ENCODE results near the gene KCNK18. TPM values are rescaled to one million over a fixed set of nuclear protein-coding genes. Genes with fewer than 3 reads are reported as not detected.

Gene KCNK18
- total and polyA plus RNA-seq, 2 of the 8 experiments (the other 6 are each of a cell fraction or from before 2014, with no cell fraction given), result not detected

GRCh38 chr10:117170244-117170643 is 27.0 kb upstream of the KCNK18 start:
- Histone ChIP-seq H3K4me1 (replicated peaks in 1 of 4; ENCODE audit: control insufficient read depth in 3 of 4, insufficient read depth in 4 of 4, low read length in 3 of 4) (peaks cover 0 to 23% (median 10%) of the 10 kb centered on the region in 4 experiments; a peak in 6 of 7 replicates), H2BK12ac (ENCODE audit: low read depth, low read length) (no peak overlapping the region), H3K27me3 (replicated peaks in 1 of 4; ENCODE audit: control insufficient read depth in 3 of 4, extremely low read depth in 1 of 4, insufficient read depth in 3 of 4, low read length in 3 of 4) (peaks cover 61 to 93% (median 86%) of the 10 kb centered on the region in 4 experiments), H3K79me1 (ENCODE audit: low read depth, low read length) (no peaks in the 10 kb centered on the region), H2BK15ac (ENCODE audit: low read length) (no peak overlapping the region), H3K56ac (replicated peaks; ENCODE audit: insufficient read length, low read depth, low read length) (no peak overlapping the region), H3K4me2 (ENCODE audit: insufficient read depth in 1 of 2, low read depth in 2 of 2, low read length in 2 of 2) (no peak overlapping the region), H3K18ac (ENCODE audit: extremely low read depth, low read length) (no peak overlapping the region), H2BK5ac (ENCODE audit: low read depth, low read length) (no peak overlapping the region), H2BK20ac (ENCODE audit: low read length) (no peak overlapping the region), H2AK5ac (ENCODE audit: low read depth, low read length) (no peak overlapping the region), H3K4me3 (ENCODE audit: extremely low read depth in 1 of 4, insufficient read depth in 2 of 4, low read depth in 3 of 4, low read length in 4 of 4) (no peak overlapping the region), H4K20me1 (replicated peaks in 1 of 2; ENCODE audit: control insufficient read depth in 1 of 2, insufficient read depth in 2 of 2, low read length in 2 of 2) (peaks cover 13 to 18% of the 10 kb centered on the region in 2 experiments), H3K9me3 (ENCODE audit: insufficient read depth in 2 of 2, low read depth in 1 of 2, low read length in 1 of 2) (no peaks in the 10 kb centered on the region), H3K36me3 (ENCODE audit: control insufficient read depth in 2 of 4, insufficient read depth in 4 of 4, low read length in 3 of 4) (0 out of 8 replicates have a peak, but pooled peaks cover 0 to 3% (median 0%) of the 10 kb centered on the region in 4 experiments), H3K4ac (replicated peaks; ENCODE audit: insufficient read length, low read depth, low read length) (no peak overlapping the region), H4K5ac (ENCODE audit: insufficient read length, low read depth, low read length) (no peak overlapping the region), H3K79me2 (ENCODE audit: control insufficient read depth in 1 of 2, insufficient read depth in 2 of 2, low read length in 2 of 2) (no peaks in the 10 kb centered on the region), H3K9ac (replicated peaks in 1 of 4; ENCODE audit: extremely low read depth in 1 of 4, low read depth in 3 of 4, low read length in 3 of 4) (no peak overlapping the region), H4K8ac (ENCODE audit: extremely low read depth, insufficient read depth, low read length) (no peak overlapping the region), H3K14ac (ENCODE audit: insufficient read length) (no peak overlapping the region), H3K23ac (ENCODE audit: insufficient read length) (no peak overlapping the region), H4K91ac (replicated peaks; ENCODE audit: insufficient read length, low read length) (no peak overlapping the region), H3K27ac (ENCODE audit: low read depth, low read length) (no peak overlapping the region), H3K23me2 (ENCODE audit: low read depth, low read length) (peaks cover 9% of the 10 kb centered on the region), H2BK120ac (replicated peaks; ENCODE audit: low read depth, low read length) (no peak overlapping the region), H2AFZ (ENCODE audit: low read length) (no peak overlapping the region)
- DNase-seq (ENCODE audit: low read depth in 1 of 2, low spot score in 2 of 2) (no peak), FAIRE-seq (peak; percentile 65)
- POLR2A ChIA-PET (ENCODE audit: partially characterized antibody), result no interaction called here
- CTCF ChIA-PET (ENCODE audit: partially characterized antibody), result interaction anchor here (0.6 to 15.5 kb wide), 11 partner anchors 12 to 887 kb away, joined by 3 to 531 read pairs (median 5); partner anchors contain the start of gene VAX1
- 22% methylated on average over 6 of the region's 6 CpGs; no CpG with 5 or more reads in 1 of the 2 experiments for WGBS, 2 experiments (ENCODE audit: extremely low coverage in 1 of 2, insufficient coverage in 1 of 2, insufficient read length in 1 of 2, insufficient replicate concordance in 2 of 2, low coverage in 1 of 2, low lambda C conversion rate in 2 of 2, missing lambda C conversion rate in 1 of 2)
- TF ChIP-seq RAD21 (IDR thresholded peaks at IDR 0.05 in 1 of 2, conservative IDR thresholded peaks at IDR 0.05 in 1 of 2; ENCODE audit: low read depth in 2 of 2, low read length in 2 of 2), result no peak
- no peak for TF ChIP-seq CHD2 (IDR thresholded peaks at IDR 0.05; ENCODE audit: low read length)
- TF ChIP-seq BCL11A (IDR thresholded peaks at IDR 0.05; ENCODE audit: low read depth in 2 of 2, low read length in 2 of 2), result no peak
- no peak for TF ChIP-seq EGR1 (IDR thresholded peaks at IDR 0.05; ENCODE audit: borderline replicate concordance, low read depth, low read length)
- TF ChIP-seq JUND (IDR thresholded peaks at IDR 0.05; ENCODE audit: low read length), result peak; percentile 82
- TF ChIP-seq CREB1 (IDR thresholded peaks at IDR 0.05), result peak; percentile 58; the same call in 1 of the 2 replicates
- peak; percentile 22; the same call in 1 of the 2 replicates for TF ChIP-seq JUN (IDR thresholded peaks at IDR 0.05; ENCODE audit: low read depth, low read length)
- peak; percentile 85 for TF ChIP-seq MAX (IDR thresholded peaks at IDR 0.05)
- TF ChIP-seq ATF2 (IDR thresholded peaks at IDR 0.05; ENCODE audit: low read length), result peak; percentile 85; the same call in 1 of the 2 replicates
- no peak for TF ChIP-seq RXRA (IDR thresholded peaks at IDR 0.05; ENCODE audit: insufficient read depth, low read depth, low read length)
- no peak for TF ChIP-seq NRF1 (IDR thresholded peaks at IDR 0.05; ENCODE audit: low read depth, low read length)

Data from H1 (cell line).